Testis (tissue), 2 donors: ENCODE measurements around the gene RGS6.

Experiments
- POLR2A ChIP-seq: fragments of 450-650 bp; IDR thresholded peaks from one replicate; pipeline ENCODE4 v1.6.1; 2017; ENCODE audit warnings: antibody characterized with exemption, mild to moderate bottlenecking, moderate library complexity
- TF ChIP-seq, protein P1 (sequence below), 3 experiments: fragments of 450-650 bp in 2 of 3; fragments of 200-600 bp in 1 of 3; sonication (generic) in 1 of 3; IDR thresholded peaks; one replicate each; pipeline ENCODE4 v1.5.1; 2016 to 2019; ENCODE audit warnings: antibody characterized with exemption in 3 of 3, mild to moderate bottlenecking in 2 of 3, moderate library complexity in 1 of 3

DNA sequence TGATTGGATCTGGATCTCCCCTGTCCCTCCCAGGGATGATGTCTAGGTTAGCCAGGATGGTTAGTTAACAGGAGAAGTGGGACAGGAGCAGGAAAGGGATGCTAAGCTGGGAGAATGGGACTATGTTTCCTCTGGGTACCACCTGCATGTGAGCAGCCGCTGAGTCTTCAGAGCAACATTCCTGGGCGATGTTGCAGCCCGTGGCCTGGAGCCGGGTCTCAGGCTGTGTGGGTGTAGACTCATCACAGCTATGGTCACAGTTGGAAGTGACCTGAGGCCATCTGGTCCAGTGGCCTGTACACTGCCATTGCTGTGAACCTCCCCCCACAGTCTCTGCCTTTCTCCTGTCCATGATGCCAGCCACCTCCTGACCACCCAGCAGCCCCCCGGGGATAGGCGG, 539.1 kb downstream of the RGS6 start:
- TF ChIP-seq, protein P1, sequence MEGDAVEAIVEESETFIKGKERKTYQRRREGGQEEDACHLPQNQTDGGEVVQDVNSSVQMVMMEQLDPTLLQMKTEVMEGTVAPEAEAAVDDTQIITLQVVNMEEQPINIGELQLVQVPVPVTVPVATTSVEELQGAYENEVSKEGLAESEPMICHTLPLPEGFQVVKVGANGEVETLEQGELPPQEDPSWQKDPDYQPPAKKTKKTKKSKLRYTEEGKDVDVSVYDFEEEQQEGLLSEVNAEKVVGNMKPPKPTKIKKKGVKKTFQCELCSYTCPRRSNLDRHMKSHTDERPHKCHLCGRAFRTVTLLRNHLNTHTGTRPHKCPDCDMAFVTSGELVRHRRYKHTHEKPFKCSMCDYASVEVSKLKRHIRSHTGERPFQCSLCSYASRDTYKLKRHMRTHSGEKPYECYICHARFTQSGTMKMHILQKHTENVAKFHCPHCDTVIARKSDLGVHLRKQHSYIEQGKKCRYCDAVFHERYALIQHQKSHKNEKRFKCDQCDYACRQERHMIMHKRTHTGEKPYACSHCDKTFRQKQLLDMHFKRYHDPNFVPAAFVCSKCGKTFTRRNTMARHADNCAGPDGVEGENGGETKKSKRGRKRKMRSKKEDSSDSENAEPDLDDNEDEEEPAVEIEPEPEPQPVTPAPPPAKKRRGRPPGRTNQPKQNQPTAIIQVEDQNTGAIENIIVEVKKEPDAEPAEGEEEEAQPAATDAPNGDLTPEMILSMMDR (IDR thresholded peaks at IDR 0.05) = no peak
- no peak for TF ChIP-seq POLR2A
